ENCODE results near the gene GLT1D1. TPM values are rescaled to one million over a fixed set of nuclear protein-coding genes. Genes with fewer than 3 reads are reported as not detected.

The GLT1D1 gene
- total RNA-seq, 1 donor from 2014 or later, result not detected

GRCh38 chr12:128909653-128910052 is 56.4 kb downstream of the GLT1D1 start:
- DNase-seq (ENCODE audit: extremely low read depth, low read depth, low spot score), result no peak

- no peak for DNase-seq (ENCODE audit: extremely low read depth, low read depth, low spot score)
Observed at GRCh38 chr12:128910629-128911028, 57.4 kb downstream of the GLT1D1 start.

GRCh38 chr12:128911861-128912260 is 58.6 kb downstream of the GLT1D1 start:
- DNase-seq (ENCODE audit: extremely low read depth, low read depth, low spot score), result no peak

- DNase-seq (ENCODE audit: extremely low read depth, low read depth, low spot score), result no peak
Observed at GRCh38 chr12:128914908-128915563, 61.8 kb downstream of the GLT1D1 start.

GRCh38 chr12:128916425-128916824 is 63.1 kb downstream of the GLT1D1 start:
- no peak for DNase-seq (ENCODE audit: extremely low read depth, low read depth, low spot score)

GRCh38 chr12:128918481-128919260 is 65.4 kb downstream of the GLT1D1 start:
- no peak for DNase-seq (ENCODE audit: extremely low read depth, low read depth, low spot score)

- no peak for DNase-seq (ENCODE audit: extremely low read depth, low read depth, low spot score)
Observed at GRCh38 chr12:128920468-128920867, 67.2 kb downstream of the GLT1D1 start.

GRCh38 chr12:128928361-128928760 is 75.1 kb downstream of the GLT1D1 start:
- DNase-seq (ENCODE audit: extremely low read depth, low read depth, low spot score), result no peak

GRCh38 chr12:128929057-128929456 is 75.8 kb downstream of the GLT1D1 start:
- no peak for DNase-seq (ENCODE audit: extremely low read depth, low read depth, low spot score)

GRCh38 chr12:128930606-128931005 is 77.3 kb downstream of the GLT1D1 start:
- DNase-seq (ENCODE audit: extremely low read depth, low read depth, low spot score), result no peak

GRCh38 chr12:128932521-128932920 is 79.2 kb downstream of the GLT1D1 start:
- no peak for DNase-seq (ENCODE audit: extremely low read depth, low read depth, low spot score)

GRCh38 chr12:128933039-128933438 is 79.8 kb downstream of the GLT1D1 start:
- DNase-seq (ENCODE audit: extremely low read depth, low read depth, low spot score), result no peak

GRCh38 chr12:128933926-128934325 is 80.6 kb downstream of the GLT1D1 start:
- no peak for DNase-seq (ENCODE audit: extremely low read depth, low read depth, low spot score)

- no peak for DNase-seq (ENCODE audit: extremely low read depth, low read depth, low spot score)
Observed at GRCh38 chr12:128938886-128939285, 85.6 kb downstream of the GLT1D1 start.

- no peak for DNase-seq (ENCODE audit: extremely low read depth, low read depth, low spot score)
Observed at GRCh38 chr12:128940090-128940888, 87.0 kb downstream of the GLT1D1 start.

GRCh38 chr12:128940974-128941373 is 87.7 kb downstream of the GLT1D1 start:
- DNase-seq (ENCODE audit: extremely low read depth, low read depth, low spot score), result no peak

- no peak for DNase-seq (ENCODE audit: extremely low read depth, low read depth, low spot score)
Observed at GRCh38 chr12:128942960-128943477, 89.7 kb downstream of the GLT1D1 start.

- DNase-seq (ENCODE audit: extremely low read depth, low read depth, low spot score), result no peak
Observed at GRCh38 chr12:128944956-128945355, 91.7 kb downstream of the GLT1D1 start.

- no peak for DNase-seq (ENCODE audit: extremely low read depth, low read depth, low spot score)
Observed at GRCh38 chr12:128947209-128947608, 93.9 kb downstream of the GLT1D1 start.

- no peak for DNase-seq (ENCODE audit: extremely low read depth, low read depth, low spot score)
Observed at GRCh38 chr12:128949086-128949485, 95.8 kb downstream of the GLT1D1 start.

GRCh38 chr12:128951448-128951847 is 98.2 kb downstream of the GLT1D1 start:
- DNase-seq (ENCODE audit: extremely low read depth, low read depth, low spot score), result no peak
